Measurements from ENCODE around the gene RIPK4. TPM values are rescaled to one million over a fixed set of nuclear protein-coding genes. Genes with fewer than 3 reads are reported as not detected.

The RIPK4 gene
- total RNA-seq, 1 donor from 2014 or later = 1.8 TPM

DNA sequence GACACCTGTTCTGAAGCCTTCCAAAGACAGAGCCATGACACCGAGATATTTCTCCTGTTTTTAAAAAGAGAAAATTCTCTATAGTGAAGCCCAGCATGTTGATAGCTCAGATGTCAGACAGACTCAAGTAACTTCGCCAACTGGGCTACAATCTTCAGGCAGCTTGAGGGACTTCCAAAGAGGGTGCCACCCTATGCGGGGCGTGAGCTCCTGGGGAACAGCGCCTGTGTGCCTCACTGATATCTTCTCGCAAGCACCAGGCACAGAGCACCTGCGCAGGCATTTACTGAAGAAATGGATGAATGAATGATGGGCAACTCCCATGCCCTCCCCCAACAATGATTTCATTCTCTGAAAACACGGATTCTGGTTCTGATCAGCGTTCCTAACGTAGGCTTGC is 17.6 kb downstream of the RIPK4 start:
- Histone ChIP-seq H3K9me3 (ENCODE audit: insufficient read depth, low read depth, low read length) (no peaks in the 10 kb centered on the region), H3K9ac (ENCODE audit: low read length) (no peak overlapping the region), H3K4me3 (ENCODE audit: insufficient read depth, low read depth, low read length) (no peak overlapping the region), H3K4me2 (ENCODE audit: low read length) (no peak overlapping the region), H3K4me1 (ENCODE audit: insufficient read depth, low read length) (peaks cover 9% of the 10 kb centered on the region), H3K27ac (ENCODE audit: low read depth, low read length) (no peak overlapping the region), H4K20me1 (ENCODE audit: insufficient read depth, low read length) (no peaks in the 10 kb centered on the region), H3K36me3 (ENCODE audit: insufficient read depth, low read length) (no peaks in the 10 kb centered on the region), H3K79me2 (ENCODE audit: insufficient read depth, low read length) (no peaks in the 10 kb centered on the region), H3K27me3 (ENCODE audit: insufficient read depth, low read length) (no peaks in the 10 kb centered on the region), H2AFZ (ENCODE audit: low read depth, low read length) (no peak overlapping the region)
- Mint-ChIP-seq H3K27me3 (ENCODE audit: low read depth, unreplicated experiment) (peaks cover 4% of the 10 kb centered on the region), H3K36me3 (ENCODE audit: low read depth, unreplicated experiment) (no peaks in the 10 kb centered on the region), H3K27ac (ENCODE audit: unreplicated experiment) (no peak overlapping the region), H3K9me3 (ENCODE audit: unreplicated experiment) (no peaks in the 10 kb centered on the region), H3K4me1 (ENCODE audit: low read depth, unreplicated experiment) (peaks cover 9% of the 10 kb centered on the region), H3K4me3 (ENCODE audit: unreplicated experiment) (no peak overlapping the region)
- DNase-seq (ENCODE audit: low read depth) (no peak), FAIRE-seq (no peak)
- TF ChIP-seq, protein P1, sequence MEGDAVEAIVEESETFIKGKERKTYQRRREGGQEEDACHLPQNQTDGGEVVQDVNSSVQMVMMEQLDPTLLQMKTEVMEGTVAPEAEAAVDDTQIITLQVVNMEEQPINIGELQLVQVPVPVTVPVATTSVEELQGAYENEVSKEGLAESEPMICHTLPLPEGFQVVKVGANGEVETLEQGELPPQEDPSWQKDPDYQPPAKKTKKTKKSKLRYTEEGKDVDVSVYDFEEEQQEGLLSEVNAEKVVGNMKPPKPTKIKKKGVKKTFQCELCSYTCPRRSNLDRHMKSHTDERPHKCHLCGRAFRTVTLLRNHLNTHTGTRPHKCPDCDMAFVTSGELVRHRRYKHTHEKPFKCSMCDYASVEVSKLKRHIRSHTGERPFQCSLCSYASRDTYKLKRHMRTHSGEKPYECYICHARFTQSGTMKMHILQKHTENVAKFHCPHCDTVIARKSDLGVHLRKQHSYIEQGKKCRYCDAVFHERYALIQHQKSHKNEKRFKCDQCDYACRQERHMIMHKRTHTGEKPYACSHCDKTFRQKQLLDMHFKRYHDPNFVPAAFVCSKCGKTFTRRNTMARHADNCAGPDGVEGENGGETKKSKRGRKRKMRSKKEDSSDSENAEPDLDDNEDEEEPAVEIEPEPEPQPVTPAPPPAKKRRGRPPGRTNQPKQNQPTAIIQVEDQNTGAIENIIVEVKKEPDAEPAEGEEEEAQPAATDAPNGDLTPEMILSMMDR (IDR thresholded peaks at IDR 0.05; ENCODE audit: insufficient read depth, low read depth, low read length) = no peak
- TF ChIP-seq EZH2 (IDR thresholded peaks at IDR 0.05; ENCODE audit: insufficient read depth, low read length) = no peak

DNA sequence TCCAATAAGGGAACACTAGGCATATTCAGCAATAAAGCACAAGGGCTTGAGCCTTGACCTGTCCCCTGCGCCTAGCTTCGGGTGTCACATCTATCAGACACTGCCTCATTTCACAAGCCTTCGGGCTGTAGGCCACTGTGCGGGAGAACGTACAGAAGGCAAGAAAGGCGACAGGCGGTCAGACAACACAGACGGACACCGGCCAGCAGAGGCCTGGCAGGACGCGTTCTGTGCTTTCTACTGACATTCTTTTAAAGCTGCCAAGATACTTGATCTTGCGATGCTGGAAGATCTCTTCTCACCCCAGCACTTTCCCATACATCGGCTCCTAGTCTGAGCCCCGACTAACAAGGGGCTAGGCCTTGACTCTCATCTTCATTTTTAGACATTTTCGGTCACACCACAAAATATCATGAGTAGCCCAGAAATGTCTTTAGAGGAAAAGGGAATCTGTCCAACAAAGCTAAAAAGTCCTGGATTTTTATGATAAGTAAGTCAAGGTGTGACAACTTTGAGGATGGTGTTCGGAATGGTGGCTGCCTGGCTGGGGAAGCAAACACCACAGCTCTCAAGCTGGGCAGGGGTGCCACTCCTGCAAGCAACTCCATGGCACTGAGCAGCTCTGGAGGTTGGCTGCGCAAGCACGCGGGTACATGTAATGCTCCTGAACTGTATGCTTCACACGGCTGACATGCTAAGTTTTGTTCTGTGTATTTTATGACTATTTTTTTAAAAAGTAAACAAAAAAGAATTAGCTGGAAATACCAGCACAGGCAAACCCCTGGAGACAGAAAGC is 18.7 kb downstream of the RIPK4 start:
- no peaks in the 10 kb centered on the region for H3K79me2 ChIP-seq (ENCODE audit: insufficient read depth, low read length)
- no peak overlapping the region for H3K9ac ChIP-seq (ENCODE audit: low read length)
- H3K27me3 ChIP-seq (ENCODE audit: insufficient read depth, low read length) = no peaks in the 10 kb centered on the region
- H3K27ac ChIP-seq (ENCODE audit: low read depth, low read length) = no peak overlapping the region
- H3K27ac Mint-ChIP-seq (ENCODE audit: unreplicated experiment) = no peak overlapping the region
- peaks cover 8% of the 10 kb centered on the region for H3K27me3 Mint-ChIP-seq (ENCODE audit: low read depth, unreplicated experiment)
- no peaks in the 10 kb centered on the region for H3K9me3 Mint-ChIP-seq (ENCODE audit: unreplicated experiment)
- no peak overlapping the region for H2AFZ ChIP-seq (ENCODE audit: low read depth, low read length)
- H3K4me2 ChIP-seq (ENCODE audit: low read length) = no peak overlapping the region
- no peaks in the 10 kb centered on the region for H4K20me1 ChIP-seq (ENCODE audit: insufficient read depth, low read length)
- DNase-seq (ENCODE audit: low read depth) = no peak
- H3K9me3 ChIP-seq (ENCODE audit: insufficient read depth, low read depth, low read length) = no peaks in the 10 kb centered on the region
- H3K4me1 ChIP-seq (ENCODE audit: insufficient read depth, low read length) = peaks cover 9% of the 10 kb centered on the region
- H3K4me1 Mint-ChIP-seq (ENCODE audit: low read depth, unreplicated experiment) = peaks cover 9% of the 10 kb centered on the region
- no peak for FAIRE-seq
- H3K36me3 Mint-ChIP-seq (ENCODE audit: low read depth, unreplicated experiment) = no peaks in the 10 kb centered on the region
- H3K4me3 ChIP-seq (ENCODE audit: insufficient read depth, low read depth, low read length) = no peak overlapping the region
- no peak overlapping the region for H3K4me3 Mint-ChIP-seq (ENCODE audit: unreplicated experiment)
- TF ChIP-seq, protein P1 (IDR thresholded peaks at IDR 0.05; ENCODE audit: insufficient read depth, low read depth, low read length) = no peak
- TF ChIP-seq EZH2 (IDR thresholded peaks at IDR 0.05; ENCODE audit: insufficient read depth, low read length) = no peak
- H3K36me3 ChIP-seq (ENCODE audit: insufficient read depth, low read length) = no peaks in the 10 kb centered on the region

DNA sequence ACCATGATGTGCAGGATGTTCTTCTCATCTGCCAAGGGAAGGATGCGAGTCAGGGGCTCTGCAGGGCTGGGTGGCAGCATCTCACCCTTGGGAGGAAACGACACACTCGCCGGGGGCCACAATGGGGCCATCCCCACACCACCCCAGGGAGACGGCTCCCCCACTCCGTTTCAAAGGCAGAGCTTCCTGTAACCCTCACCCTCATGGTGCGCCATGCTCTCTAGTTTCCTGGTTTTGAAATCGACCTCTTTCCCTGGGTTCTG is 20.2 kb downstream of the RIPK4 start:
- DNase-seq (ENCODE audit: low read depth) = no peak
- TF ChIP-seq, protein P1 (IDR thresholded peaks at IDR 0.05; ENCODE audit: insufficient read depth, low read depth, low read length) = no peak
- no peak for TF ChIP-seq EZH2 (IDR thresholded peaks at IDR 0.05; ENCODE audit: insufficient read depth, low read length)
- no peaks in the 10 kb centered on the region for H3K9me3 ChIP-seq (ENCODE audit: insufficient read depth, low read depth, low read length)
- H3K4me3 Mint-ChIP-seq (ENCODE audit: unreplicated experiment) = no peak overlapping the region
- H3K4me2 ChIP-seq (ENCODE audit: low read length) = no peak overlapping the region
- H3K27ac ChIP-seq (ENCODE audit: low read depth, low read length) = no peak overlapping the region
- no peak overlapping the region for H3K9ac ChIP-seq (ENCODE audit: low read length)
- H3K27me3 ChIP-seq (ENCODE audit: insufficient read depth, low read length) = no peaks in the 10 kb centered on the region
- H3K27ac Mint-ChIP-seq (ENCODE audit: unreplicated experiment) = no peak overlapping the region
- peaks cover 1% of the 10 kb centered on the region for H3K4me1 ChIP-seq (ENCODE audit: insufficient read depth, low read length)
- H3K36me3 ChIP-seq (ENCODE audit: insufficient read depth, low read length) = no peaks in the 10 kb centered on the region
- H3K79me2 ChIP-seq (ENCODE audit: insufficient read depth, low read length) = no peaks in the 10 kb centered on the region
- peaks cover 15% of the 10 kb centered on the region for H3K27me3 Mint-ChIP-seq (ENCODE audit: low read depth, unreplicated experiment)
- no peaks in the 10 kb centered on the region for H4K20me1 ChIP-seq (ENCODE audit: insufficient read depth, low read length)
- H2AFZ ChIP-seq (ENCODE audit: low read depth, low read length) = no peak overlapping the region
- peaks cover 1% of the 10 kb centered on the region for H3K36me3 Mint-ChIP-seq (ENCODE audit: low read depth, unreplicated experiment)
- no peak overlapping the region for H3K4me3 ChIP-seq (ENCODE audit: insufficient read depth, low read depth, low read length)
- FAIRE-seq = no peak
- peaks cover 2% of the 10 kb centered on the region for H3K4me1 Mint-ChIP-seq (ENCODE audit: low read depth, unreplicated experiment)
- H3K9me3 Mint-ChIP-seq (ENCODE audit: unreplicated experiment) = no peaks in the 10 kb centered on the region
